Esophagus squamous epithelium (tissue), 4 donors: ENCODE results near the gene PRKN.

Source experiments
- CTCF ChIP-seq, 6 experiments: fragments of 450-650 bp in 4 of 6; fragments of 200-600 bp in 2 of 6; sonication (generic) in 2 of 6; IDR thresholded peaks; one replicate each; pipeline ENCODE4 v1.5.1; 2016 to 2019; ENCODE audit warnings: antibody characterized with exemption in 6 of 6, mild to moderate bottlenecking in 4 of 6, moderate library complexity in 4 of 6
- POLR2A ChIP-seq, 4 donors: fragments of 450-650 bp; IDR thresholded peaks; one replicate each; pipeline ENCODE4 v1.6.1; 2017; ENCODE audit warnings: antibody characterized with exemption in 4 of 4, mild to moderate bottlenecking in 4 of 4, moderate library complexity in 3 of 4

- TF ChIP-seq CTCF (IDR thresholded peaks at IDR 0.05) (no peak), POLR2A (IDR thresholded peaks at IDR 0.05) (no peak)
Observed at GRCh38 chr6:162211022-162211421, 516.5 kb downstream of the PRKN start.
